MCF 10A (cell line): Measurements from ENCODE around the gene MGA. TPM values are rescaled to one million over a fixed set of nuclear protein-coding genes. Genes with fewer than 3 reads are reported as not detected.

Experiments used
- BruUV-seq: library from RNA; stranded (reverse); fragments of 400-500 nt; replicated peaks from 2 replicates; lab custom pipeline; 2021; lab: Mats Ljungman, UMichigan
- CTCF ChIA-PET: fragments of 300-600 bp; sonication (Branson Sonifier 250); formaldehyde crosslinking; extraction: SDS; loops from one replicate; lab custom pipeline; 2021; ENCODE audit warnings: antibody characterized with exemption, inconsistent platforms; lab: Yijun Ruan, JAX
- POLR2A ChIA-PET: fragments of 300-600, 350-650 bp; sonication (Branson Sonifier 250); formaldehyde crosslinking; extraction: SDS; loops from one replicate; lab custom pipeline; 2020; ENCODE audit warnings: antibody characterized with exemption, inconsistent platforms; lab: Yijun Ruan, JAX
- DNase-seq: peaks from one replicate; pipeline ENCODE4 v3.0.0-alpha.2; 2018; ENCODE audit not compliant: unreplicated experiment
- H3K27ac Mint-ChIP-seq: one replicate; pipeline ENCODE4 v1.8.0; 2022; ENCODE audit warnings: mild to moderate bottlenecking, low read depth, mixed read lengths; ENCODE audit not compliant: unreplicated experiment
- H3K27me3 Mint-ChIP-seq: one replicate; pipeline ENCODE4 v1.8.0; 2022; ENCODE audit warnings: mixed read lengths; ENCODE audit not compliant: insufficient read depth, unreplicated experiment
- H3K36me3 Mint-ChIP-seq: one replicate; pipeline ENCODE4 v1.8.0; 2022; ENCODE audit warnings: mild to moderate bottlenecking, moderate library complexity, mixed read lengths; ENCODE audit not compliant: insufficient read depth, unreplicated experiment
- H3K4me1 Mint-ChIP-seq: one replicate; pipeline ENCODE4 v1.8.0; 2022; ENCODE audit warnings: mixed read lengths; ENCODE audit not compliant: insufficient read depth, unreplicated experiment
- H3K4me3 Mint-ChIP-seq: one replicate; pipeline ENCODE4 v1.8.0; 2022; ENCODE audit warnings: mild to moderate bottlenecking, moderate library complexity, mixed read lengths; ENCODE audit not compliant: unreplicated experiment
- H3K9me3 Mint-ChIP-seq: one replicate; pipeline ENCODE4 v1.8.0; 2022; ENCODE audit warnings: mixed read lengths; ENCODE audit not compliant: unreplicated experiment
- CTCF ChIP-seq: fragments of 200-600 bp; IDR thresholded peaks from one replicate; pipeline ENCODE4 v1.8.0; 2022; ENCODE audit warnings: antibody characterized with exemption, mild to moderate bottlenecking; ENCODE audit not compliant: unreplicated experiment
- intact Hi-C: fragments of 100-400 bp; cut with micrococcal nuclease; formaldehyde crosslinking; loops from 2 replicates; pipeline ENCODE4 v1.14.1; 2022
- total RNA-seq: library from RNA; stranded (reverse); gene quantifications from 2 replicates; pipeline ENCODE4 v1.2.3, GENCODE V29; 2022

MGA gene
- total RNA-seq, 1 experiment from 2014 or later: 17.5 TPM

- ChIA-PET CTCF (interaction anchor here (2.2 to 2.4 kb wide), 2 partner anchors 11 to 14 kb away, joined by 11 to 12 read pairs; partner anchors contain the start of gene MAPKBP1), POLR2A (interaction anchor here (1.3 to 12.5 kb wide), 3 partner anchors 11 to 16 kb away, joined by 4 to 193 read pairs (median 24); partner anchors contain the start of gene MAPKBP1)
- Mint-ChIP-seq H3K27me3 (no peaks in the 10 kb centered on the region), H3K36me3 (peaks cover 6% of the 10 kb centered on the region), H3K4me3 (no peak overlapping the region), H3K4me1 (peaks cover 35% of the 10 kb centered on the region), H3K9me3 (no peaks in the 10 kb centered on the region), H3K27ac (no peak overlapping the region)
- no peak for DNase-seq
- no TSS peak for BruUV-seq
- intact Hi-C loops: no loop called here
- no peak for TF ChIP-seq CTCF
Measured at GRCh38 chr15:41788262-41788661, 128.1 kb downstream of the MGA start.

- no peak for TF ChIP-seq CTCF
- BruUV-seq: no TSS peak
- Mint-ChIP-seq H3K27me3 (no peaks in the 10 kb centered on the region), H3K9me3 (no peaks in the 10 kb centered on the region), H3K36me3 (peaks cover 2% of the 10 kb centered on the region), H3K27ac (peak overlapping the region; percentile 86), H3K4me3 (no peak overlapping the region), H3K4me1 (peaks cover 42% of the 10 kb centered on the region)
- ChIA-PET POLR2A (interaction anchor here (0.7 to 12.5 kb wide), 5 partner anchors 9 to 16 kb away, joined by 3 to 193 read pairs (median 7); partner anchors contain the start of gene MAPKBP1), CTCF (interaction anchor here (2.2 to 2.4 kb wide), 2 partner anchors 12 to 15 kb away, joined by 11 to 12 read pairs; partner anchors contain the start of gene MAPKBP1)
- no peak for DNase-seq
- intact Hi-C loops: no loop called here
Measured at GRCh38 chr15:41789236-41789635, 129.0 kb downstream of the MGA start.

GRCh38 chr15:41789662-41790061 lies 129.5 kb downstream of the MGA start:
- no peaks in the 10 kb centered on the region for H3K9me3 Mint-ChIP-seq
- BruUV-seq: no TSS peak
- intact Hi-C loops: no loop called here
- no peak for DNase-seq
- peak overlapping the region; percentile 86 for H3K27ac Mint-ChIP-seq
- H3K36me3 Mint-ChIP-seq: no peaks in the 10 kb centered on the region
- no peaks in the 10 kb centered on the region for H3K27me3 Mint-ChIP-seq
- no peak for TF ChIP-seq CTCF
- ChIA-PET POLR2A (interaction anchor here (0.5 to 12.5 kb wide), 5 partner anchors 8 to 19 kb away, joined by 3 to 193 read pairs (median 7); partner anchors contain the start of gene MAPKBP1), CTCF (interaction anchor here (0.7 to 2.4 kb wide), 3 partner anchors 12 to 19 kb away, joined by 3 to 12 read pairs (median 11); partner anchors contain the start of gene MAPKBP1)
- peaks cover 44% of the 10 kb centered on the region for H3K4me1 Mint-ChIP-seq
- H3K4me3 Mint-ChIP-seq: no peak overlapping the region

- POLR2A ChIA-PET: interaction anchor here (0.5 to 12.5 kb wide), 4 partner anchors 11 to 19 kb away, joined by 3 to 193 read pairs (median 16); partner anchors contain the start of gene MAPKBP1
- TF ChIP-seq CTCF: no peak
- no TSS peak for BruUV-seq
- DNase-seq: no peak
- CTCF ChIA-PET: interaction anchor here (0.6 to 2.4 kb wide), 5 partner anchors 13 to 344 kb away, joined by 3 to 12 read pairs (median 3); partner anchors contain the start of gene MAPKBP1
- H3K4me3 Mint-ChIP-seq: no peak overlapping the region
- H3K9me3 Mint-ChIP-seq: no peaks in the 10 kb centered on the region
- H3K4me1 Mint-ChIP-seq: peaks cover 46% of the 10 kb centered on the region
- H3K27me3 Mint-ChIP-seq: no peaks in the 10 kb centered on the region
- H3K36me3 Mint-ChIP-seq: no peaks in the 10 kb centered on the region
- intact Hi-C loops: no loop called here
- H3K27ac Mint-ChIP-seq: peak overlapping the region; percentile 86
Measured at GRCh38 chr15:41790169-41790568, 130.0 kb downstream of the MGA start.
